OCI-LY3 (cell line): Measurements from ENCODE around the gene NGFR.

Experiments used
- H2AFZ ChIP-seq: fragments of 200-600, 300-600 bp; shearing (Covaris generic); 2 replicates; pipeline ENCODE4 v1.6.0; 2014; ENCODE audit warnings: antibody characterized with exemption, low read depth, low read length
- H3K27ac ChIP-seq: fragments of 200-600, 300-600 bp; sonication (generic); 2 replicates; pipeline ENCODE4 v1.5.1; 2014; ENCODE audit warnings: mild to moderate bottlenecking, low read length, moderate library complexity, mixed read lengths
- H3K27me3 ChIP-seq: fragments of 200-600, 300-600 bp; sonication (generic); 2 replicates; pipeline ENCODE4 v1.6.1; 2014; ENCODE audit warnings: low read depth, low read length, mixed read lengths
- H3K36me3 ChIP-seq: fragments of 200-600, 300-600 bp; sonication (generic); replicated peaks from 2 replicates; pipeline ENCODE3; 2014; ENCODE audit warnings: low read depth, low read length, mixed read lengths
- H3K4me1 ChIP-seq: fragments of 300-600, 200-600 bp; sonication (generic); 2 replicates; pipeline ENCODE4 v1.6.1; 2014; ENCODE audit warnings: low read length, mixed read lengths
- H3K4me2 ChIP-seq: fragments of 200-600, 300-600 bp; sonication (generic); 2 replicates; pipeline ENCODE4 v1.6.1; 2014; ENCODE audit warnings: low read length, mixed read lengths
- H3K4me3 ChIP-seq: fragments of 300-600, 200-600 bp; sonication (generic); 2 replicates; pipeline ENCODE4 v1.5.1; 2014; ENCODE audit warnings: antibody characterized with exemption, mild to moderate bottlenecking, low read length, moderate library complexity
- H3K79me2 ChIP-seq: fragments of 300-600, 200-600 bp; shearing (Covaris generic); 2 replicates; pipeline ENCODE4 v1.6.1; 2014; ENCODE audit warnings: mild to moderate bottlenecking, low read length, mixed read lengths
- H3K9ac ChIP-seq: fragments of 300-600, 200-600 bp; shearing (Covaris generic); 2 replicates; pipeline ENCODE4 v1.6.0; 2014; ENCODE audit warnings: mild to moderate bottlenecking, low read length, moderate library complexity
- H3K9me3 ChIP-seq: fragments of 200-600, 300-600 bp; shearing (Covaris generic); 2 replicates; pipeline ENCODE4 v1.6.1; 2014; ENCODE audit warnings: low read length, mixed read lengths; ENCODE audit not compliant: insufficient read depth
- H4K20me1 ChIP-seq: fragments of 200-600, 300-600 bp; sonication (generic); 2 replicates; pipeline ENCODE4 v1.6.1; 2016; ENCODE audit warnings: low read length, mixed read lengths; ENCODE audit not compliant: insufficient read depth
- CTCF ChIP-seq: fragments of 200-600, 300-600 bp; sonication (generic); IDR thresholded peaks from 2 replicates; pipeline ENCODE4 v1.5.1; 2014; ENCODE audit warnings: antibody characterized with exemption, low read length, low read depth
- EZH2phosphoT487 ChIP-seq: fragments of 200-600 bp; shearing (Covaris generic); IDR thresholded peaks from 2 replicates; pipeline ENCODE4 v1.6.1; 2018; ENCODE audit warnings: antibody characterized with exemption, mixed run types, low read depth

The NGFR gene

GRCh38 chr17:49514071-49514721, 19.1 kb downstream of the NGFR start:
- Histone ChIP-seq H4K20me1 (no peaks in the 10 kb centered on the region), H3K79me2 (no peaks in the 10 kb centered on the region), H2AFZ (no peak overlapping the region), H3K4me1 (0 out of 2 replicates have a peak, but pooled peaks cover 3% of the 10 kb centered on the region), H3K36me3 (no peaks in the 10 kb centered on the region), H3K9me3 (no peaks in the 10 kb centered on the region), H3K4me3 (no peak overlapping the region), H3K27me3 (0 out of 2 replicates have a peak, but pooled peaks cover 2% of the 10 kb centered on the region), H3K27ac (no peak overlapping the region), H3K4me2 (no peak overlapping the region), H3K9ac (no peak overlapping the region)
- no peak for TF ChIP-seq EZH2phosphoT487
- no peak for TF ChIP-seq CTCF

GRCh38 chr17:49515196-49515770, 20.2 kb downstream of the NGFR start:
- H3K36me3 ChIP-seq: no peaks in the 10 kb centered on the region
- no peaks in the 10 kb centered on the region for H3K79me2 ChIP-seq
- H3K4me2 ChIP-seq: no peak overlapping the region
- H3K4me3 ChIP-seq: no peak overlapping the region
- H3K27ac ChIP-seq: no peak overlapping the region
- TF ChIP-seq CTCF: no peak
- TF ChIP-seq EZH2phosphoT487: no peak
- H4K20me1 ChIP-seq: no peaks in the 10 kb centered on the region
- H2AFZ ChIP-seq: peak overlapping the region; percentile 20; the same call in 1 of the 2 replicates
- H3K9me3 ChIP-seq: no peaks in the 10 kb centered on the region
- 0 out of 2 replicates have a peak, but pooled peaks cover 3% of the 10 kb centered on the region for H3K4me1 ChIP-seq
- no peak overlapping the region for H3K9ac ChIP-seq
- no peaks in the 10 kb centered on the region for H3K27me3 ChIP-seq

GRCh38 chr17:49516180-49516579, 21.1 kb downstream of the NGFR start:
- H3K9ac ChIP-seq: no peak overlapping the region
- H3K9me3 ChIP-seq: no peaks in the 10 kb centered on the region
- 0 out of 2 replicates have a peak, but pooled peaks cover 3% of the 10 kb centered on the region for H3K4me1 ChIP-seq
- no peaks in the 10 kb centered on the region for H3K27me3 ChIP-seq
- H3K4me3 ChIP-seq: no peak overlapping the region
- TF ChIP-seq CTCF: no peak
- no peak for TF ChIP-seq EZH2phosphoT487
- H3K4me2 ChIP-seq: no peak overlapping the region
- no peaks in the 10 kb centered on the region for H4K20me1 ChIP-seq
- H3K79me2 ChIP-seq: no peaks in the 10 kb centered on the region
- no peaks in the 10 kb centered on the region for H3K36me3 ChIP-seq
- no peak overlapping the region for H3K27ac ChIP-seq
- H2AFZ ChIP-seq: no peak overlapping the region

- H4K20me1 ChIP-seq: no peaks in the 10 kb centered on the region
- no peaks in the 10 kb centered on the region for H3K79me2 ChIP-seq
- H3K4me2 ChIP-seq: no peak overlapping the region
- H3K4me3 ChIP-seq: no peak overlapping the region
- no peak overlapping the region for H2AFZ ChIP-seq
- H3K9me3 ChIP-seq: no peaks in the 10 kb centered on the region
- no peak overlapping the region for H3K27ac ChIP-seq
- H3K36me3 ChIP-seq: no peaks in the 10 kb centered on the region
- TF ChIP-seq CTCF (no peak), EZH2phosphoT487 (no peak)
- no peak overlapping the region for H3K9ac ChIP-seq
- peaks cover 6% of the 10 kb centered on the region for H3K4me1 ChIP-seq
- no peaks in the 10 kb centered on the region for H3K27me3 ChIP-seq
Observed at GRCh38 chr17:49518346-49519078, 23.4 kb downstream of the NGFR start.
